Right kidney (tissue), 9 donors: ENCODE results near the gene FANCE.

Experiments used
- DNase-seq: peaks from one replicate; pipeline ENCODE4 v3.0.0-alpha.2; 2016
- long read RNA-seq, 8 donors: transcript quantifications; one replicate each; lab custom pipeline, GENCODE V29; 2026

FANCE gene, protein sequence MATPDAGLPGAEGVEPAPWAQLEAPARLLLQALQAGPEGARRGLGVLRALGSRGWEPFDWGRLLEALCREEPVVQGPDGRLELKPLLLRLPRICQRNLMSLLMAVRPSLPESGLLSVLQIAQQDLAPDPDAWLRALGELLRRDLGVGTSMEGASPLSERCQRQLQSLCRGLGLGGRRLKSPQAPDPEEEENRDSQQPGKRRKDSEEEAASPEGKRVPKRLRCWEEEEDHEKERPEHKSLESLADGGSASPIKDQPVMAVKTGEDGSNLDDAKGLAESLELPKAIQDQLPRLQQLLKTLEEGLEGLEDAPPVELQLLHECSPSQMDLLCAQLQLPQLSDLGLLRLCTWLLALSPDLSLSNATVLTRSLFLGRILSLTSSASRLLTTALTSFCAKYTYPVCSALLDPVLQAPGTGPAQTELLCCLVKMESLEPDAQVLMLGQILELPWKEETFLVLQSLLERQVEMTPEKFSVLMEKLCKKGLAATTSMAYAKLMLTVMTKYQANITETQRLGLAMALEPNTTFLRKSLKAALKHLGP
- long read RNA-seq, donor 1, partial matches to known transcripts: 5 of 17 reads
- long read RNA-seq, donor 1, other reads (novel, unspliced or antisense): 10 of 17 reads
- long read RNA-seq, donor 2, partial matches to known transcripts: 0 of 3 reads
- long read RNA-seq, donor 2, other reads (novel, unspliced or antisense): 0 of 3 reads
- long read RNA-seq, donor 3: 0 reads
- long read RNA-seq, donor 4, partial matches to known transcripts: 0 of 2 reads
- long read RNA-seq, donor 4, other reads (novel, unspliced or antisense): 0 of 2 reads
- long read RNA-seq, donor 5, partial matches to known transcripts: 5 of 7 reads
- long read RNA-seq, donor 5, other reads (novel, unspliced or antisense): 0 of 7 reads
- long read RNA-seq, donor 6, partial matches to known transcripts: 0 of 2 reads
- long read RNA-seq, donor 6, other reads (novel, unspliced or antisense): 0 of 2 reads
- long read RNA-seq, donor 7, partial matches to known transcripts: 0 of 1 reads
- long read RNA-seq, donor 7, other reads (novel, unspliced or antisense): 0 of 1 reads
- long read RNA-seq, donor 8, partial matches to known transcripts: 0 of 13 reads
- long read RNA-seq, donor 8, other reads (novel, unspliced or antisense): 12 of 13 reads

GRCh38 chr6:35452183-35453090, at the start of gene FANCE:
Gene FANCE (plus strand): TSS chr6:35452338. CDS start chr6:35452546, 208 bp downstream.
- DNase-seq: peak; percentile 95

DNA sequence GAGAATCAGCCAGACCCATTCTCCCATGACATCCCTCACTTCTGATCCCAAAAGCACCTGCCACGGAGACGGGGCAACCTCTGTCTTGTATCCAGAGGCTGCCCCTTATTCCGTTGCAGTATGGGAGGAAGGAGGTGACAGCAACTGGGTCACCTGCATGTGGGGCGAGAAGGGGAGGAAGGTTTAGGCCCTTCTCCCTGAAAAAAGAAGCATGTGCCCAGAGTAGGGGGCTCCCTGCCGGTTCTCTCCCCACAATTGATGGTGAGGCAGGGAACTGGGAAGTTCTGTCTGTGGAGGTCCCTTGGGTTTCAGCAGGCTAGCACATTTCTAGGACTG, 49.3 kb upstream of the FANCE start:
- no peak for DNase-seq

DNA sequence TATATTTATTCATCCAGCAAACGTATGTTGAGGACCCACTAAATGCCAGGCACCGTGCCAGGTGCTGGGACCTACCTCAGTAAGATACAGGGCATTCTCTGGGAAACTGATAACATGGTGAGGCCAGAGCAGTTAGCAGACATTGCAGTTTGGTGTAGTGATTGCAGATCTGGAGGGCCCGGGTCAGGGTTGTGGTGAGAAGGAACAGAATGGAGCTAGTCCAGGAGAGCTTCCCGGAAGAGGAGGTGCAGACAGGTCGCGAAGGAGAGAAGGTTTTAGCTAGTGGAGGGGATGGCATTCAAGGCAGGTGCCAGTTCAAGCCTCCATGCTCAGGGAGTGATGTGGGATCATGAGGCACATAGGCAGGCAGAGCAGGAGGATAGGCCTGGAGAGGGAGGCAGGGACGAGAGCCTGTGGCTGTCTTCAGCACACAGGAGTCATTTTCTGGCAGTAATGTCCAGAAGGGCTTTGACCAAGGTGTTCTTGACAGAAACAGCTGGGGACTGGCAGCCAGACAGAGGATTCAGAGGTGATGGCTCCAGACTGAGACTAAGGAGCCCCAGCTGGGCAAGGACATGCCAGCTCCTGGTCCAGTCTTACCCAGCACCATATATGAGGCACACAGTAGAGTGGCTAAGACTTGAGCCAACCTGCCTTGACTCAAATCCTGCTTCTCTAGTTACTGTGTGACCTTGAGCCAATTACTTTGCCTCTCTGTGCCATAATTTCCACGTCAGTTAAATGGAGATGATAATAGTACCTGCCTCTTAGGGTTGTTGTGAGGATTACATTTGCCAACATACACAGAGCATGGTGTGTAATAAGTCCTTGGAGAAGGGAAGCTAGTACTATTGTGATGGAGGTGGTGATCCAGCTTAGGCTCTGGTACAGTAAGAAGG, 48.3 kb upstream of the FANCE start:
- no peak for DNase-seq

- no peak for DNase-seq
Observed at GRCh38 chr6:35406711-35407485, 45.2 kb upstream of the FANCE start.

- no peak for DNase-seq
Observed at GRCh38 chr6:35409245-35409644, 42.9 kb upstream of the FANCE start.

DNA sequence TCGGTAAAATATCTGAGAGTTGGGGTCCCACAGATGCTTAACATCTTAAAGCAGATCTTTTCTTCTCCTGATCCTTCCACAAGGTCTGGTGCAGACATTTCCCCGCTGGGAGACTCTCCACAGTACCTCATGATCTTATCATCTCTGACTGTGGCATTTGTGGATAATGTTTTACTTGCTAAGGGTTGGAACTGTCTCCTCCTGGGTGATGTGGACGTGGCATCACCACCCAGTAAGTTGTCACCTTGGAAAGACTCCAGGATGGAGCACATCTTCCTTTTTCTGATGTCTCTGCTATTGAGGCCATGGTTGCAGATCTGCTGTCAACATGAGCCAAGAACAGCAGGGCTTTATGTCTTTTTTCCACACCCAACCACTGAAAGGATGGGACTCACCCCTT, 42.0 kb upstream of the FANCE start:
- DNase-seq: no peak

- DNase-seq: no peak
Observed at GRCh38 chr6:35411066-35411465, 41.1 kb upstream of the FANCE start.

DNA sequence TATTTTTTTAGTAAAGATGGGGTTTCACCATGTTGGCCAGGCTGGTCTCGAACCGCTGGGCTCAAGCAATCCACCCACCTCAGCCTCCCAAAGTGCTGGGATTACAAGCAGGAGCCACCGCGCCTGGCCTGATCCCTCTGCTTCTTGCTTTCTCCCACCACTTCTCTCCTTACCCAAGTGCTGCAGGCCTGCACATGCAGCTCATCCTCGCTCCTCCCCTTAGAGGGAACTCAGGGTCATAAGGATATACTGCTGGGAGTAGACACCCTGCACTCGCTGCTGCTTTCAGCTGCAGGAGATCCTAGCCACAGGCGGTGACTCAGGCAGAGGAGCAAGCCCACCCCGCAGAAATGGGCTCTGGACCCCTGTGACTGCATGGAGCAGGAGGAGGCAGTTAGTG, 40.0 kb upstream of the FANCE start:
- no peak for DNase-seq

- DNase-seq: no peak
Observed at GRCh38 chr6:35413911-35414310, 38.2 kb upstream of the FANCE start.

DNA sequence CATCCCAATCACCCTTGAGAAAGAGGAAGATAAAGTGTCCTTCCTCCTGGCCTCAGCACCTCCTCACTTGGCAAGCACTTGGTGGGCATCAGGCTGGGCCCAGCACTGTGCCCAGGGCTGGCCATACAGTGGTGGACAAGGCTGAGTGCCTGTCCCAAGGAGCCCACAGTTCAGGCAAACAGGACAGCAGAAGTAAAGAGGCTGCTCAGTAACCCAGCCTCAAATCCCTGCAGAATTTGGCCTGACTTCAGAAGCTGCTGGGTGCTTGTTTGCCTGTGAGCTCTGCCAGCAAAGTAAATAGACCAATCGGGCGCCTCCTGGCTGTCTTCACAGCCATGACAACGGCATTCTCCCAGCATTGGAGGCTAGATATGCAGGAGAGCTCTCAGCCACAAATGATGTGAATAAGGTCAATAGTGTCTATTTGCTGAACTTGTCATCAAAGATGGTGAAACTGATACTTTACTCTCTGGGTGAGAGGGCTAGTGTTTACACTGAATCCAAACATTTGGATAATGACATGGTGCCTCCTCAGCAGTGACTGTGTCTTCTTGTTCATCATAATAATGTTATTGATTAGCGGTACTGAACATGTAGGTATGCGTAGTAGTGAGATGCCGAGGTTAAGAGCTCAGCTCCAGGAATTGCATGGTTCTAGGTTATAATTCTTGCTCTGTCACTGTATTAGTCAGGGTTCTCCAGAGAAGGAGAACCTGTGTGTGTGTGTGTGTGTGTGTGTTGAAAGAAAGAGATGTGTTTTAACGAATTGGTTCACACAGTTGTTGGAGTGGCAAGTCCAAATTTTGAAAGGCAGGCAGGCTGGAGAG, 36.9 kb upstream of the FANCE start:
- DNase-seq: no peak

- DNase-seq: no peak
Observed at GRCh38 chr6:35417979-35418661, 34.0 kb upstream of the FANCE start.

DNA sequence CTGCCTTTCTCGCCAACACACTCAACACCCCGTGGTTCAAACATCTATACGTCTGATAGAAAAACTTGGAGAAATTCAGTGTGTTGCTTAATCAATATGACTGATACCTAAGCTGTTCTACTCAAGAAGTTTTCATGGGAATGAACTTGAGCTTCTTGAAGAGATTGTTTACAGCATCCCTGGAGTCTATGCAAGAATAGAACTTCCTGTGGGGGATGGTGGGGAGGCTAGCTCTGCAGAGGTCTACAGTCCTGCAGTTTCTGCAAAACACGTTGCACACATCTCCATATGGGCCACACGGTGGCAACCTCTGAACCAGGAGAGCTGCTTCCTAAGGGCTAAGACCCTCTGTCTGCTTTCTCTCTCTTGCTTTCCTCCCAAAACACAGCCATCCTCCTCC, 32.7 kb upstream of the FANCE start:
- no peak for DNase-seq

DNA sequence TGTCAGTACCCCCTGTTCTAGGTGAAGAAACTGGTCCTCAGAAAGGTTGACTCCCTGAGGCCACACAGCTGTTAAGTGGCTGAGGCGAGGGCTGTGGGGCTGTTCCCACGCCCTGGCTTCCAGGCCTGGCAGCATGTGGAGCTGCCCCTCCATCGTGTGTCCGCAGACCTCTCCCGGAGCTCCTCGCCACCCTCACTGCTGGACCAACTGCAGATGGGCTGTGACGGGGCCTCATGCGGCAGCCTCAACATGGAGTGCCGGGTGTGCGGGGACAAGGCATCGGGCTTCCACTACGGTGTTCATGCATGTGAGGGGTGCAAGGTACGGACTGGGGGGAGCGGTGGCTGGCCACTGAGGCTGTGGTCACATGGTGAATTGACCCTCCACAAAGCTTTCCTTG, 32.2 kb upstream of the FANCE start:
- no peak for DNase-seq

- DNase-seq: no peak
Observed at GRCh38 chr6:35425284-35425683, 26.9 kb upstream of the FANCE start.

DNA sequence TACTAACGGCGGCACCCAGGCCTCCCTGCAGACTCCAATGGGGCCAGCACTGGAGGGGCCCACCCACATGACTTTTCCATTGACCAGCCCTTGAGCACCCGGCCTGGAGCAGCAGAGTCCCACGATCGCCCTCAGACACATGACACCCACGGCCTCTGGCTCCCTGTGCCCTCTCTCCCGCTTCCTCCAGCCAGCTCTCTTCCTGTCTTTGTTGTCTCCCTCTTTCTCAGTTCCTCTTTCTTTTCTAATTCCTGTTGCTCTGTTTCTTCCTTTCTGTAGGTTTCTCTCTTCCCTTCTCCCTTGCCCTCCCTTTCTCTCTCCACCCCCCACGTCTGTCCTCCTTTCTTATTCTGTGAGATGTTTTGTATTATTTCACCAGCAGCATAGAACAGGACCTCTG, 26.1 kb upstream of the FANCE start:
- DNase-seq: no peak

DNA sequence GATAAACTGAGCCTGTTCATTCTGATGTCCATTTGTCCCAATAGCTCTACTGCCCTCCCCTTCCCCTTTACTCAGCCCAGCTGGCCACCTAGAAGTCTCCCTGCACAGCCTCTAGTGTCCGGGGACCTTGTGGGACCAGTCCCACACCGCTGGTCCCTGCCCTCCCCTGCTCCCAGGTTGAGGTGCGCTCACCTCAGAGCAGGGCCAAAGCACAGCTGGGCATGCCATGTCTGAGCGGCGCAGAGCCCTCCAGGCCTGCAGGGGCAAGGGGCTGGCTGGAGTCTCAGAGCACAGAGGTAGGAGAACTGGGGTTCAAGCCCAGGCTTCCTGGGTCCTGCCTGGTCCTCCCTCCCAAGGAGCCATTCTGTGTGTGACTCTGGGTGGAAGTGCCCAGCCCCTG, 24.7 kb upstream of the FANCE start:
- no peak for DNase-seq

DNA sequence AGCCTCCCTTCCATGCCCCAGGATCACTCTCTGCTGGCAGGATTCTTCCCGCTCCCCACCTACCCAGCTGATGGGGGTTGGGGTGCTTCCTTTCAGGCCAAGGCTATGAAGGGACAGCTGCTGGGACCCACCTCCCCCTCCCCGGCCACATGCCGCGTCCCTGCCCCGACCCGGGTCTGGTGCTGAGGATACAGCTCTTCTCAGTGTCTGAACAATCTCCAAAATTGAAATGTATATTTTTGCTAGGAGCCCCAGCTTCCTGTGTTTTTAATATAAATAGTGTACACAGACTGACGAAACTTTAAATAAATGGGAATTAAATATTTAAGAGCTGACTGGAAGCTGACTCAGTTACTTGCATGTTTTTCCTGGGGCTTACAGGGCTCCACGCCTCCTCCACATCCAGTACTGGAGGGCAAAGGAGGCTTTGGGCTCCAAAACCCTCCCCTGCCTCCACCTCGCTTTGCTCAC, 24.3 kb upstream of the FANCE start:
- DNase-seq: no peak

- DNase-seq: no peak
Observed at GRCh38 chr6:35428421-35429149, 23.6 kb upstream of the FANCE start.
